Trophoblast cell (in vitro differentiated cells and primary cell): ENCODE data around the gene MAGI1.
A peak's percentile ranks its signal among the peaks of the same experiment; 100 is the strongest.

Experiments used
- DNase-seq, 2 donors: peaks; one replicate each; pipeline ENCODE4 v3.0.0-alpha.2; 2016
- H2AFZ ChIP-seq: 2 replicates; pipeline ENCODE4 v1.6.1; 2013; ENCODE audit warnings: low read length, moderate library complexity, mild to moderate bottlenecking; ENCODE audit not compliant: insufficient read depth, poor library complexity
- H2AK5ac ChIP-seq: 2 replicates; pipeline ENCODE4 v1.6.1; 2013; ENCODE audit warnings: mild to moderate bottlenecking, low read length
- H2BK120ac ChIP-seq: 2 replicates; pipeline ENCODE4 v1.6.1; 2013; ENCODE audit warnings: low read length, mild to moderate bottlenecking, moderate library complexity; ENCODE audit not compliant: insufficient read depth, poor library complexity
- H2BK12ac ChIP-seq: 2 replicates; pipeline ENCODE4 v1.6.1; 2013; ENCODE audit warnings: mild to moderate bottlenecking, low read length, moderate library complexity
- H2BK5ac ChIP-seq: 2 replicates; pipeline ENCODE4 v1.6.1; 2013; ENCODE audit warnings: low read length, low read depth, moderate library complexity, mild to moderate bottlenecking; ENCODE audit not compliant: poor library complexity
- H3K14ac ChIP-seq: 2 replicates; pipeline ENCODE4 v1.6.1; 2013; ENCODE audit warnings: mild to moderate bottlenecking, low read length
- H3K18ac ChIP-seq: 2 replicates; pipeline ENCODE4 v1.6.1; 2013; ENCODE audit warnings: mild to moderate bottlenecking, low read length
- H3K23ac ChIP-seq: 2 replicates; pipeline ENCODE4 v1.6.1; 2013; ENCODE audit warnings: low read length
- H3K27ac ChIP-seq: 2 replicates; pipeline ENCODE4 v1.5.1; 2013; ENCODE audit warnings: low read depth, mild to moderate bottlenecking, inconsistent platforms, low read length, moderate library complexity
- H3K27me3 ChIP-seq: 2 replicates; pipeline ENCODE4 v1.6.1; 2013; ENCODE audit warnings: inconsistent platforms, mild to moderate bottlenecking, low read length, moderate library complexity; ENCODE audit not compliant: insufficient read depth
- H3K36me3 ChIP-seq, 2 experiments: 1 replicate in 1 of 2; 2 replicates in 1 of 2; pipeline ENCODE4 v1.6.1; 2013; ENCODE audit warnings: low read length in 2 of 2, mild to moderate bottlenecking in 2 of 2, moderate library complexity in 1 of 2; ENCODE audit not compliant: insufficient read depth in 2 of 2, control insufficient read depth in 1 of 2
- H3K4ac ChIP-seq: 2 replicates; pipeline ENCODE4 v1.6.1; 2013; ENCODE audit warnings: low read depth, mild to moderate bottlenecking, low read length, moderate library complexity
- H3K4me1 ChIP-seq, 2 experiments: 1 replicate in 1 of 2; 2 replicates in 1 of 2; pipeline ENCODE4 v1.6.1; 2013; ENCODE audit warnings: low read length in 2 of 2, mild to moderate bottlenecking in 2 of 2, moderate library complexity in 1 of 2; ENCODE audit not compliant: insufficient read depth in 2 of 2, control insufficient read depth in 1 of 2
- H3K4me2 ChIP-seq: 2 replicates; pipeline ENCODE4 v1.6.1; 2013; ENCODE audit warnings: inconsistent platforms, mild to moderate bottlenecking, low read length, moderate library complexity
- H3K4me3 ChIP-seq: 2 replicates; pipeline ENCODE4 v1.5.1; 2013; ENCODE audit warnings: mild to moderate bottlenecking, low read depth, low read length, inconsistent platforms
- H3K79me1 ChIP-seq: one replicate; pipeline ENCODE4 v1.6.1; 2013; ENCODE audit warnings: low read length
- H3K79me2 ChIP-seq: 2 replicates; pipeline ENCODE4 v1.6.1; 2013; ENCODE audit warnings: low read length, mild to moderate bottlenecking; ENCODE audit not compliant: control insufficient read depth, insufficient read depth, poor library complexity
- H3K9ac ChIP-seq: 2 replicates; pipeline ENCODE4 v1.6.1; 2013; ENCODE audit warnings: mild to moderate bottlenecking, low read length
- H3K9me3 ChIP-seq: 2 replicates; pipeline ENCODE4 v1.6.1; 2013; ENCODE audit warnings: low read depth, mild to moderate bottlenecking, control low read depth, inconsistent platforms, low read length; ENCODE audit not compliant: insufficient read depth
- H4K12ac ChIP-seq: 2 replicates; pipeline ENCODE4 v1.6.1; 2013; ENCODE audit warnings: low read depth, mild to moderate bottlenecking, low read length, moderate library complexity
- H4K8ac ChIP-seq: 2 replicates; pipeline ENCODE4 v1.6.1; 2013; ENCODE audit warnings: low read depth, mild to moderate bottlenecking, low read length, moderate library complexity
- H4K91ac ChIP-seq: one replicate; pipeline ENCODE4 v1.6.1; 2013; ENCODE audit warnings: low read depth, mild to moderate bottlenecking, low read length, moderate library complexity
- WGBS: extraction: QIAGEN DNeasy Blood & Tissue Kit; methylation state at CpG from one replicate; pipeline ENCODE4 v1.1.7; 2013; ENCODE audit warnings: missing lambda C conversion rate; ENCODE audit not compliant: insufficient read length, insufficient coverage; ENCODE audit errors: extremely low coverage; 5-methylcytosine and 5-hydroxymethylcytosine counted together

MAGI1 gene

DNA sequence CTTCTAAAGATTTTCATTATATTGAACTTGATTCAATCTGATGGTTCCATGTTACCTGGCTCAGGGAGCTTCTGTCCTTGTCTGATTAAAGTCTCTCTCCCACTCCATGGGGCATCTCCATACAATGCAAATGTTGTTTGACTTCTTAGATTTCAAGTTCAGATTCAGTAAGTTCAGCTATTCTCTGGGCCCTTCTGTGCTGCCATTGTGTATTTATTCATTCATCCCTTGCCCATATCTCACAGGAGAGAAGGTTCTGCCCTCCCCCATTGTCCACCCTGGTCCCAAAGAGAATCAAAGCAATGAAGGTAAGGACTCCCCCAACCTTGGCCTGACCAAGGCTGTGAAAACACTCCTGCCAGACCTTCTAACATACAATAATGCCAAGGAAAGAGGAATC is 669.9 kb downstream of the MAGI1 start:
- DNase-seq: no peak
- Histone ChIP-seq H2BK12ac (no peak overlapping the region), H4K12ac (no peak overlapping the region), H3K9me3 (no peaks in the 10 kb centered on the region), H3K79me2 (no peaks in the 10 kb centered on the region), H2BK120ac (no peak overlapping the region), H4K91ac (no peak overlapping the region), H4K8ac (no peak overlapping the region), H2AK5ac (no peak overlapping the region), H3K4ac (no peak overlapping the region), H3K18ac (no peak overlapping the region), H3K4me2 (no peak overlapping the region), H3K23ac (no peak overlapping the region), H3K4me3 (no peak overlapping the region), H3K79me1 (no peaks in the 10 kb centered on the region), H3K36me3 (no peaks in the 10 kb centered on the region), H3K27ac (no peak overlapping the region), H3K4me1 (no peaks in the 10 kb centered on the region), H2BK5ac (no peak overlapping the region), H3K14ac (no peak overlapping the region), H2AFZ (no peak overlapping the region), H3K27me3 (no peaks in the 10 kb centered on the region), H3K9ac (no peak overlapping the region)

DNA sequence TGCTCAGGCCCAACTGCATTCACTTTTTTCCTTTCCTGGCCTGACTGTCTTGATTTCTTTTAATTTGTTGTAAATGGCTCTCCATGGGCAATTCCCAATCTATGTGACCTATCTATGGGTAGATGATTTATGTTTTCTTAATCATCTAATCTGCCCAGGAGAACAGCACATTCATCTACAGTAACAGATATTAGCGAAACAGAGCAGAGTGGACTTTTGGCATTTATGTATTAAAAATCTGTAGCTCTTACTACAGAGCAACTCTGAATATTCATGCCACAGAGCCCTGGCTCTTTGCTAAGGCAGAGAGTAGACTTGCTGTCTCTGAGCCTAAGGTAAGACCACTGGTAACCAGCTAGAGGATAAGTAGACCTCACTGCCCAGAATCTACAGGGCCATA is 676.0 kb downstream of the MAGI1 start:
- Histone ChIP-seq H3K9ac (no peak overlapping the region), H3K4ac (no peak overlapping the region), H3K27ac (no peak overlapping the region), H3K4me1 (no peaks in the 10 kb centered on the region), H3K23ac (no peak overlapping the region), H2BK5ac (no peak overlapping the region), H3K4me2 (no peak overlapping the region), H4K8ac (no peak overlapping the region), H3K18ac (no peak overlapping the region), H3K79me1 (no peaks in the 10 kb centered on the region), H2BK12ac (no peak overlapping the region), H2BK120ac (no peak overlapping the region), H3K36me3 (peaks cover 2 to 4% of the 10 kb centered on the region in 2 experiments), H4K12ac (no peak overlapping the region), H3K79me2 (no peaks in the 10 kb centered on the region), H3K27me3 (no peaks in the 10 kb centered on the region), H2AK5ac (no peak overlapping the region), H4K91ac (no peak overlapping the region), H3K14ac (no peak overlapping the region), H2AFZ (no peak overlapping the region), H3K9me3 (no peaks in the 10 kb centered on the region), H3K4me3 (no peak overlapping the region)
- no peak for DNase-seq
- no CpG with 5 or more reads among the region's 1 CpG for WGBS

DNA sequence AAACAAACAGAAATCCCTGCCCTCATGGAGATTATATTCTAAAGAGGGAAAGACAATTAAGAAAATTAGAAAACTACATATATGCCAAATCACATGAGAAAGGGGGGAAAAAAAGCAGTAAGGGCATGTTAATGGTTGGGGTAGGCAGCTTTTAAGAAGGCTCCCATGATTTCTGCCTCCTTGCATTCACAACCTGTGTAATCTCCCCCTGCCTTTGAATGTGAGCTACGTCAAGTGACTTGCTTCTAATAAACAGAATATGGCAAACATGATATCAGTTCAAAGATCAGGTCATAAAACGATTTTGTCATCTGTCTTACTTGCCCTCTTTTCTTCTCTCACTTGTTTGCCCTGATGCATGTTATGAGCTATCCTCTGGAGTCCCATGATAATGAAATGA is 677.3 kb downstream of the MAGI1 start:
- Histone ChIP-seq H3K27me3 (no peaks in the 10 kb centered on the region), H3K14ac (no peak overlapping the region), H3K36me3 (peaks cover 8 to 9% of the 10 kb centered on the region in 2 experiments), H3K4me1 (peaks cover 3 to 5% of the 10 kb centered on the region in 2 experiments), H3K23ac (no peak overlapping the region), H2AFZ (no peak overlapping the region), H3K79me1 (peaks cover 6% of the 10 kb centered on the region), H3K4me3 (no peak overlapping the region), H2AK5ac (no peak overlapping the region), H4K8ac (no peak overlapping the region), H3K9me3 (peaks cover 5% of the 10 kb centered on the region), H2BK12ac (no peak overlapping the region), H3K9ac (no peak overlapping the region), H4K91ac (no peak overlapping the region), H4K12ac (no peak overlapping the region), H3K18ac (no peak overlapping the region), H3K27ac (no peak overlapping the region), H3K4me2 (no peak overlapping the region), H3K4ac (no peak overlapping the region), H2BK5ac (no peak overlapping the region), H2BK120ac (no peak overlapping the region), H3K79me2 (peaks cover 2% of the 10 kb centered on the region)
- WGBS: no CpG with 5 or more reads among the region's 2 CpGs
- no peak for DNase-seq

DNA sequence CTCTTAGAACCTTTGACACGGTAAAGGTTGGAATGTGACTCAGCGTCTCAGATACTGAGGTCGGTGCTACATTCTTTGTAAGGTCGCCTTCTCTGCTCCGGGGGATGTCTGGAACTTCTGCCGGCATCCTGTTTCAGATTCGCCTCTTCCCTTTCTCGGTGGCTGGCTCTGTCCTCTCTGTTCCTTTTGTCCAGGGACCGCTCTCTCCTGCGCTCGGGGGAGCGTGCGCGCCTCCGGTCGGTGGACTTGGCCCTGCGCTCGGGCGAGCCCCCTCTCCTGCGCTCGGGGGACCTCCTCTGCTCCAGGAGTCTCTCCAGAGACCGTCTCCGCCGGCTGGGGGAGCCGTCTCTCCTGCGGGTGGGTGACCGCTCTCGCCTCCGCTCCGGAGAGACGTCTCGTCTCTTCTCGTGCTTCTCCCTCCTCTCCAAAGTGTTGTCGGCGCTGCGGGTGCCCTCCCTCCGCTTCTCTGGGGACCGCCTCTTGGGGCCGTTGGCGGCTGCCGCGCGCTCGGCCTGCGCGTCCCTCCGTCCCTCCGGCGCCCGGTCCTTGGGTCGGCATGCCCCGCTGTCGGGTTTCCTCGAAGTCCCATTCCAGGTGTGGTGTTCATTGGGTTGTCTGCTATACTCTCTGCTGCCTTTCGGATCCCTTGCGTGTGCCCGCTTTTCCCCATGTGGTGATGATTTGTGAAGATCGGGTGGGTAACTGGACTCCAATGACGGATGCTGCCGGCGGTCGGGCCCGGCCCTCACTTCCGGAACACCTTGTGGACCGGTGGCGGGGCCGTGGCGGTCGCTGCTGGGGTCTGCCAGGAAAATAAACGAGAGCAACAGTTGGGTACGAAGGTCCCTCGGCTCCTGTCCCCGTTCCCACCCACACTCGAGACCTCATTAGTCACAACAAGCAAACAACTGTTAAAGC is 682.1 kb downstream of the MAGI1 start:
- peak overlapping the region; percentile 96 for H2BK120ac ChIP-seq
- H3K14ac ChIP-seq: peak overlapping the region; percentile 88
- no peak overlapping the region for H3K4me2 ChIP-seq
- peak; percentile 25 to 53 for DNase-seq
- H3K18ac ChIP-seq: peak overlapping the region; percentile 7
- peaks cover 5% of the 10 kb centered on the region for H3K9me3 ChIP-seq
- H3K27me3 ChIP-seq: no peaks in the 10 kb centered on the region
- H3K23ac ChIP-seq: no peak overlapping the region
- peak overlapping the region; percentile 59 for H2BK5ac ChIP-seq
- peak overlapping the region; percentile 26 for H4K8ac ChIP-seq
- peak overlapping the region; percentile 61 for H2AFZ ChIP-seq
- H3K4me1 ChIP-seq: peaks cover 9 to 10% of the 10 kb centered on the region in 2 experiments
- peak overlapping the region; percentile 56 for H3K27ac ChIP-seq
- peak overlapping the region; percentile 53 for H3K4ac ChIP-seq
- H3K79me2 ChIP-seq: peaks cover 3% of the 10 kb centered on the region
- H2BK12ac ChIP-seq: peak overlapping the region; percentile 82
- no peak overlapping the region for H3K9ac ChIP-seq
- H4K12ac ChIP-seq: peak overlapping the region; percentile 85
- H3K36me3 ChIP-seq: peaks cover 7 to 8% of the 10 kb centered on the region in 2 experiments
- peak overlapping the region; percentile 92 for H2AK5ac ChIP-seq
- WGBS: no CpG with 5 or more reads among the region's 74 CpGs
- peak overlapping the region; percentile 97 for H4K91ac ChIP-seq
- peaks cover 14% of the 10 kb centered on the region for H3K79me1 ChIP-seq
- no peak overlapping the region for H3K4me3 ChIP-seq
